KMS-11 (cell line): ENCODE data around the gene MEPE.

Source experiments
- H2AFZ ChIP-seq: fragments of 200-600 bp; sonication (generic); 2 replicates; pipeline ENCODE4 v1.6.1; 2016; ENCODE audit warnings: antibody characterized with exemption, mixed run types, low read depth
- H3K27ac ChIP-seq: fragments of 200-600 bp; sonication (generic); 2 replicates; pipeline ENCODE4 v1.6.1; 2016; ENCODE audit warnings: mild to moderate bottlenecking, mixed run types
- H3K27me3 ChIP-seq: fragments of 200-600 bp; sonication (generic); 2 replicates; pipeline ENCODE4 v1.6.1; 2017; ENCODE audit warnings: mild to moderate bottlenecking, low read depth, mixed run types, moderate library complexity; ENCODE audit not compliant: insufficient read depth
- H3K36me3 ChIP-seq: fragments of 200-600 bp; sonication (generic); 2 replicates; pipeline ENCODE4 v1.6.1; 2017; ENCODE audit warnings: mild to moderate bottlenecking, mixed run types; ENCODE audit not compliant: insufficient read depth
- H3K4me1 ChIP-seq: fragments of 200-600 bp; sonication (generic); 2 replicates; pipeline ENCODE4 v1.6.1; 2016; ENCODE audit warnings: mild to moderate bottlenecking, low read depth, mixed run types; ENCODE audit not compliant: poor library complexity, severe bottlenecking
- H3K4me2 ChIP-seq: fragments of 200-600 bp; sonication (generic); 2 replicates; pipeline ENCODE4 v1.7.0; 2016; ENCODE audit warnings: mild to moderate bottlenecking, mixed run types
- H3K4me3 ChIP-seq: fragments of 200-600 bp; sonication (generic); IDR thresholded peaks from 2 replicates; pipeline ENCODE4 v1.6.1; 2017; ENCODE audit warnings: low read depth, low read length, mixed read lengths; ENCODE audit not compliant: insufficient read depth
- H3K79me2 ChIP-seq: fragments of 200-600 bp; sonication (generic); 2 replicates; pipeline ENCODE4 v1.6.1; 2016; ENCODE audit warnings: low read depth, mixed run types; ENCODE audit not compliant: insufficient read depth
- H3K9ac ChIP-seq: fragments of 200-600 bp; sonication (generic); 2 replicates; pipeline ENCODE4 v1.6.1; 2016; ENCODE audit warnings: mild to moderate bottlenecking, mixed run types
- H4K20me1 ChIP-seq: fragments of 200-600 bp; sonication (generic); 2 replicates; pipeline ENCODE4 v1.6.1; 2016; ENCODE audit warnings: mild to moderate bottlenecking, mixed run types; ENCODE audit not compliant: insufficient read depth
- TF ChIP-seq, protein P1 (sequence below): fragments of 200-600 bp; sonication (generic); conservative IDR thresholded peaks from 2 replicates; pipeline ENCODE4 v1.6.1; 2017; ENCODE audit warnings: low read depth, mild to moderate bottlenecking, antibody characterized with exemption, low read length, moderate library complexity, mixed read lengths

Gene MEPE

DNA sequence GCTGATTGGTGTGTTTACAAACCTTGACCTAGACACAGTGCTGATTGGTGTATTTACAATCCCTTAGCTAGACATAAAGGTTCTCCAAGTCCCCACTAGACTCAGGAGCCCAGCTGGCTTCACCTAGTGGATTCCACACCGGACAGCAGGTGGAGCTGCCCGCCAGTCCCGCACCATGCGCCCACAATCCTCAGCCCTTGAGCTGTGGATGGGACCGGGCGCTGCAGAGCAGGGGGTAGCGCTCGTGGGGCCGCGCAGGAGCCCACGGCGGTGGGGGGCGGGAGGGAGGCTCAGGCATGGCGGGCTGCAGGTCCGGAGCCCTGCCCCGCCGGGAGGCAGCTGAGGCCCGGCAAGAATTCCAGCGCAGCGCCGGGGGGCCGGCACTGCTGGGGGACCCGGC is 30.7 kb downstream of the MEPE start:
- Histone ChIP-seq H3K4me3 (no peak overlapping the region), H3K27ac (no peak overlapping the region), H3K4me1 (no peaks in the 10 kb centered on the region), H3K9ac (no peak overlapping the region), H4K20me1 (no peaks in the 10 kb centered on the region), H3K4me2 (no peak overlapping the region), H3K27me3 (no peaks in the 10 kb centered on the region), H3K79me2 (no peaks in the 10 kb centered on the region), H3K36me3 (no peaks in the 10 kb centered on the region), H2AFZ (no peak overlapping the region)
- TF ChIP-seq, protein P1, sequence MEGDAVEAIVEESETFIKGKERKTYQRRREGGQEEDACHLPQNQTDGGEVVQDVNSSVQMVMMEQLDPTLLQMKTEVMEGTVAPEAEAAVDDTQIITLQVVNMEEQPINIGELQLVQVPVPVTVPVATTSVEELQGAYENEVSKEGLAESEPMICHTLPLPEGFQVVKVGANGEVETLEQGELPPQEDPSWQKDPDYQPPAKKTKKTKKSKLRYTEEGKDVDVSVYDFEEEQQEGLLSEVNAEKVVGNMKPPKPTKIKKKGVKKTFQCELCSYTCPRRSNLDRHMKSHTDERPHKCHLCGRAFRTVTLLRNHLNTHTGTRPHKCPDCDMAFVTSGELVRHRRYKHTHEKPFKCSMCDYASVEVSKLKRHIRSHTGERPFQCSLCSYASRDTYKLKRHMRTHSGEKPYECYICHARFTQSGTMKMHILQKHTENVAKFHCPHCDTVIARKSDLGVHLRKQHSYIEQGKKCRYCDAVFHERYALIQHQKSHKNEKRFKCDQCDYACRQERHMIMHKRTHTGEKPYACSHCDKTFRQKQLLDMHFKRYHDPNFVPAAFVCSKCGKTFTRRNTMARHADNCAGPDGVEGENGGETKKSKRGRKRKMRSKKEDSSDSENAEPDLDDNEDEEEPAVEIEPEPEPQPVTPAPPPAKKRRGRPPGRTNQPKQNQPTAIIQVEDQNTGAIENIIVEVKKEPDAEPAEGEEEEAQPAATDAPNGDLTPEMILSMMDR: no peak

DNA sequence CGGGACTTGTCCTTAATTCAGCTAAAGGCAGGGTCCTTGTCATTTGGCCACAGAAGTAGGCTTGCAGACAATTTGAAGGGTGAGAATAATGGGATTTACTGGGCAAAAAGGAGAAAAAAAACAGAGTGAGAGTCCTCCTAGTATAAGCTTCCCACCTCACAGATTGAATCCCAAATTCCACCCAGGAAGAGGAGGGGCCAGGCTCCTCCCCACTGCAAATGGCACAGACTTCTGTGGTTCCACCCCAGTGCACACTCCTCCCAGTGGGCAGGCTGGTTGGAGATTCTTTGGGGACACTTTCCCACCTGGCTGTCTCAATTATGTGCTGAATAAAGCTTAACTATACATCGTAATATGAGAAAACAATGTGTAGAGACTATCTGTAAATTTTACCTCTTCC is 31.6 kb downstream of the MEPE start:
- Histone ChIP-seq H3K36me3 (no peaks in the 10 kb centered on the region), H3K27me3 (no peaks in the 10 kb centered on the region), H3K9ac (no peak overlapping the region), H3K4me1 (no peaks in the 10 kb centered on the region), H3K4me2 (no peak overlapping the region), H3K79me2 (no peaks in the 10 kb centered on the region), H4K20me1 (no peaks in the 10 kb centered on the region), H3K27ac (no peak overlapping the region), H2AFZ (no peak overlapping the region), H3K4me3 (no peak overlapping the region)
- TF ChIP-seq, protein P1: no peak

DNA sequence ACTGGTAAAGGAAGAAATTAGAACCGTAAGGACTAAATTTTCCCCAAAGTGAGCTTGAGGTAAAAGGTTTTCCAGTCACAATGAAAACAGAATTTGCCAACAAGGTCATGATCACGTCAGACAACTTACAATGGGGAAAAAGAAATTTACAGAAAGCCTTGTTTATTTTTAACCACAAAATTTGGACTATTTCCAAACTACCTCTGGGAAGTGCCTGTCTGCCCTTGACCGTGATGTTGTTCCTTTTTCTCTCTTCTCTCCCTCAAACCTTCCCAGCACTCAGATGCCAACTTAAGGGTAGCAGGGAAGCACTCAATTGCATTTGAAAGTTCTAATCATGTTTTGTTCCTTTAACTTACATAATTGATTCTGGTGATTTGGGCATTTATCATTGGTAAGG is 32.5 kb downstream of the MEPE start:
- Histone ChIP-seq H3K4me1 (no peaks in the 10 kb centered on the region), H4K20me1 (no peaks in the 10 kb centered on the region), H3K79me2 (no peaks in the 10 kb centered on the region), H2AFZ (no peak overlapping the region), H3K4me2 (no peak overlapping the region), H3K4me3 (no peak overlapping the region), H3K9ac (no peak overlapping the region), H3K36me3 (no peaks in the 10 kb centered on the region), H3K27ac (no peak overlapping the region), H3K27me3 (no peaks in the 10 kb centered on the region)
- TF ChIP-seq, protein P1: no peak

DNA sequence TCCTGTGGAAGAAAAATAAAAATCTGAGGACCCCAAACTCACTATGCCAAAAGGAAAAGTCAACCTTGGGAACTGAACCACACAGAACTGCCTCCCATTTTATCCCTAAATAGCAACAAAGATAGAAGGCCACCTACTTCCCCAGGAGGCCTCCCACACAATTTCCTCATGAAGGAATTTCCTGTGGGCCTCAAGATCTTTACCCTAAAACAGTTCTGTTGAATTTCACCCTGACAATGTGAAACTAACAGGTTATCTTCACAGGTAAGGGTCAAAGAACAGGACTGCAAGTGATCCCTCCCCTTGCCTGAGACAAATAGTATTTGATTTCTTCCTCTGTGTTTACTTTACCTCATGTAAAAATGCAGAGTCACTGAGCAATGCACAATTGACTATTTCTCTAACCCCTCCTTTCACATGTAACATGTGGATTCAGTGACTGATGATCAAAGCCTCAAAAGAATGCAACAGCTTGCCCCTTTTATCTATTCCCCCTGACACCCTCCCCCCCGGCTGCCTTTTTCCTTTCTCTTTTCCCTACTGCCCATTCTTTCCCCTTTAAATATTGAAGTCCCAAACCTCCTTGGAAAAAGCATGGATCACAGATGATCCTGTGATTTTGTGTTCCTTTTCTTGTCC is 33.3 kb downstream of the MEPE start:
- no peak overlapping the region for H3K4me3 ChIP-seq
- no peaks in the 10 kb centered on the region for H3K79me2 ChIP-seq
- no peaks in the 10 kb centered on the region for H3K4me1 ChIP-seq
- no peaks in the 10 kb centered on the region for H3K36me3 ChIP-seq
- H3K27ac ChIP-seq: no peak overlapping the region
- H4K20me1 ChIP-seq: no peaks in the 10 kb centered on the region
- no peaks in the 10 kb centered on the region for H3K27me3 ChIP-seq
- no peak overlapping the region for H3K4me2 ChIP-seq
- H2AFZ ChIP-seq: no peak overlapping the region
- no peak overlapping the region for H3K9ac ChIP-seq
- TF ChIP-seq, protein P1: no peak
